HepG2 (cell line): ENCODE measurements around the gene S100A8. TPM values are rescaled to one million over a fixed set of nuclear protein-coding genes. Genes with fewer than 3 reads are reported as not detected.

Experiments used
- ATAC-seq: fragments of 200-7000 bp; cut with Tn5 transposase; 3 replicates; pipeline ENCODE4 v1.9.1; 2020; ENCODE audit warnings: mild to moderate bottlenecking, moderate library complexity
- BruUV-seq: library from RNA; stranded (reverse); fragments of 400-500 nt; replicated peaks from 2 replicates; lab custom pipeline; 2021; lab: Mats Ljungman, UMichigan
- CTCF ChIA-PET: fragments of 300-600 bp; formaldehyde crosslinking; extraction: SDS; loops from one replicate; lab custom pipeline; 2021; ENCODE audit warnings: low total read pairs, inconsistent platforms, low intra/inter-chr PET ratio; lab: Yijun Ruan, JAX
- POLR2A ChIA-PET: fragments of 350-600 bp; sonication (Branson Sonifier 250); formaldehyde crosslinking; loops from one replicate; lab custom pipeline; 2020; ENCODE audit warnings: antibody characterized with exemption, inconsistent platforms; lab: Yijun Ruan, JAX
- DNase-seq: peaks from one replicate; pipeline ENCODE4 v3.0.0-alpha.2; 2015; ENCODE audit warnings: low spot score
- FAIRE-seq: peaks from 3 replicates; lab custom pipeline; 2011; peaks lifted over from hg19 to GRCh38; lab: Jason Lieb, UNC
- H2AFZ ChIP-seq: one replicate; pipeline ENCODE4 v1.6.1; 2011; ENCODE audit warnings: low read length, inconsistent platforms
- H3K27ac ChIP-seq: fragments of 300-600 bp; 3 replicates; pipeline ENCODE4 v1.8.0; 2011; ENCODE audit warnings: mixed run types, mild to moderate bottlenecking, mixed read lengths, low read length, inconsistent platforms; ENCODE audit not compliant: insufficient read depth; ENCODE audit errors: extremely low read length
- H3K27me3 ChIP-seq, 2 experiments: fragments of 200-600 bp in 1 of 2; 2 replicates in 1 of 2; 3 replicates in 1 of 2; pipeline versions ENCODE4 v1.6.0 to v1.8.0; 2011; ENCODE audit warnings: low read length in 2 of 2, mild to moderate bottlenecking in 2 of 2, moderate library complexity in 2 of 2, inconsistent platforms in 1 of 2; ENCODE audit not compliant: insufficient read depth in 2 of 2, control insufficient read depth in 1 of 2
- H3K36me3 ChIP-seq, 2 experiments: fragments of 200-600 bp in 1 of 2; replicated peaks in 1 of 2; 2 replicates in 1 of 2; 3 replicates in 1 of 2; pipeline versions ENCODE4 v1.5.1 to v1.8.0; 2011; ENCODE audit warnings: low read length in 2 of 2, inconsistent platforms in 1 of 2; ENCODE audit not compliant: insufficient read depth in 2 of 2, control insufficient read depth in 1 of 2
- H3K4me1 ChIP-seq: 2 replicates; pipeline ENCODE4 v1.5.1; 2012; ENCODE audit warnings: low read length, inconsistent platforms; ENCODE audit not compliant: insufficient read depth
- H3K4me2 ChIP-seq: 2 replicates; pipeline ENCODE4 v1.6.0; 2011; ENCODE audit warnings: low read depth, low read length, inconsistent platforms
- H3K4me3 ChIP-seq, 3 experiments: fragments of 200-600 bp in 1 of 3; sonication (generic), shearing (Covaris generic) in 1 of 3; replicated peaks in 1 of 3; 2 replicates each; pipeline ENCODE4 v1.5.1; 2011 to 2016; ENCODE audit warnings: low read length in 3 of 3, inconsistent platforms in 2 of 3, low read depth in 2 of 3, mild to moderate bottlenecking in 2 of 3, control low read depth in 1 of 3, mixed read lengths in 1 of 3; ENCODE audit not compliant: insufficient read depth in 1 of 3
- H3K79me2 ChIP-seq: one replicate; pipeline ENCODE4 v1.6.1; 2011; ENCODE audit warnings: low read length, inconsistent platforms; ENCODE audit not compliant: insufficient read depth
- H3K9ac ChIP-seq: 2 replicates; pipeline ENCODE4 v1.6.0; 2011; ENCODE audit warnings: mild to moderate bottlenecking, low read depth, low read length, inconsistent platforms; ENCODE audit not compliant: insufficient read depth
- H3K9me3 ChIP-seq: 2 replicates; pipeline ENCODE4 v1.5.1; 2012; ENCODE audit warnings: mild to moderate bottlenecking, low read length
- H4K20me1 ChIP-seq: 2 replicates; pipeline ENCODE4 v1.6.0; 2011; ENCODE audit warnings: inconsistent platforms, mild to moderate bottlenecking, low read length, moderate library complexity; ENCODE audit not compliant: insufficient read depth
- DBP ChIP-seq: sonication (generic); formaldehyde crosslinking; IDR thresholded peaks from 2 replicates; pipeline ENCODE4 v1.4.0; 2020; ENCODE audit warnings: missing genetic modification reagents; ENCODE audit errors: not compliant biosample characterization
- MED8 ChIP-seq: sonication (generic); formaldehyde crosslinking; IDR thresholded peaks from 2 replicates; pipeline ENCODE4 v1.8.1; 2023; ENCODE audit warnings: mild to moderate bottlenecking, missing genetic modification reagents; ENCODE audit not compliant: insufficient replicate concordance
- PAXIP1 ChIP-seq: sonication (generic); formaldehyde crosslinking; conservative IDR thresholded peaks from 2 replicates; pipeline ENCODE4 v1.4.0; 2020; ENCODE audit warnings: mild to moderate bottlenecking, missing genetic modification reagents, moderate library complexity
- WGBS: methylation state at CpG from one replicate; pipeline ENCODE4 v1.1.6; 2017; ENCODE audit warnings: low lambda C conversion rate; 5-methylcytosine and 5-hydroxymethylcytosine counted together
- in situ Hi-C: cut with HindIII; loops from 2 replicates; pipeline ENCODE4 v1.10.0; 2017; ENCODE audit warnings: low pct_unique_long_range_greater_than_20kb; ENCODE audit not compliant: extremely low pct_ligation_motif_present
- intact Hi-C: fragments of 100-400 bp; cut with micrococcal nuclease; formaldehyde crosslinking; loops from one replicate; pipeline ENCODE4 v1.10.0; 2022; ENCODE audit not compliant: unreplicated experiment
- polyA plus RNA-seq, 8 experiments: library from polyadenylated mRNA; depleted of rRNA in 3 of 8; stranded (reverse) in 7 of 8; unstranded in 1 of 8; fragments of >200 nt; fragmentation: Illumina TruSeq in 4 of 8; extraction: Trizol in 4 of 8; gene quantifications; 2 replicates each; pipeline versions ENCODE4 v1.2.1 to v1.2.3, GENCODE V29; 2011 to 2016; ENCODE audit warnings: low read depth in 4 of 8, missing spikeins in 1 of 8, mixed read lengths in 1 of 8; ENCODE audit not compliant: insufficient read depth in 1 of 8
- total RNA-seq, 5 experiments: library from RNA; depleted of rRNA; stranded (reverse); fragments of >200 nt; fragmentation: Illumina TruSeq; extraction: Trizol; gene quantifications; 2 replicates each; pipeline ENCODE4 v1.2.3, GENCODE V29; 2016; ENCODE audit warnings: low read depth in 1 of 5
- TF ChIP-seq, protein P1 (sequence below): IDR thresholded peaks from 2 replicates; pipeline ENCODE4 v1.6.1; 2016; ENCODE audit warnings: missing genetic modification reagents, missing compliant biosample characterization
- TF ChIP-seq, protein P2 (sequence below): sonication (generic); formaldehyde crosslinking; IDR thresholded peaks from 2 replicates; pipeline ENCODE4 v1.4.0; 2020; ENCODE audit warnings: missing genetic modification reagents, borderline replicate concordance
- TF ChIP-seq, protein P3 (sequence below): sonication (generic); formaldehyde crosslinking; IDR thresholded peaks from 2 replicates; pipeline ENCODE4 v1.4.0; 2020; ENCODE audit warnings: missing genetic modification reagents
- TF ChIP-seq, protein P4 (sequence below): sonication (generic); formaldehyde crosslinking; conservative IDR thresholded peaks from 2 replicates; pipeline ENCODE4 v1.4.0; 2020; ENCODE audit warnings: missing genetic modification reagents

Gene S100A8
- total and polyA plus RNA-seq, 2 of the 13 experiments (the other 11 are each of a cell fraction or from before 2014, with no cell fraction given) = not detected

- no peak overlapping the region for H3K27ac ChIP-seq
- H3K36me3 ChIP-seq = no peaks in the 10 kb centered on the region
- TF ChIP-seq, protein P1, sequence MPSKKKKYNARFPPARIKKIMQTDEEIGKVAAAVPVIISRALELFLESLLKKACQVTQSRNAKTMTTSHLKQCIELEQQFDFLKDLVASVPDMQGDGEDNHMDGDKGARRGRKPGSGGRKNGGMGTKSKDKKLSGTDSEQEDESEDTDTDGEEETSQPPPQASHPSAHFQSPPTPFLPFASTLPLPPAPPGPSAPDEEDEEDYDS (CRISPR knock-in tag) = no peak
- TF ChIP-seq, protein P2, sequence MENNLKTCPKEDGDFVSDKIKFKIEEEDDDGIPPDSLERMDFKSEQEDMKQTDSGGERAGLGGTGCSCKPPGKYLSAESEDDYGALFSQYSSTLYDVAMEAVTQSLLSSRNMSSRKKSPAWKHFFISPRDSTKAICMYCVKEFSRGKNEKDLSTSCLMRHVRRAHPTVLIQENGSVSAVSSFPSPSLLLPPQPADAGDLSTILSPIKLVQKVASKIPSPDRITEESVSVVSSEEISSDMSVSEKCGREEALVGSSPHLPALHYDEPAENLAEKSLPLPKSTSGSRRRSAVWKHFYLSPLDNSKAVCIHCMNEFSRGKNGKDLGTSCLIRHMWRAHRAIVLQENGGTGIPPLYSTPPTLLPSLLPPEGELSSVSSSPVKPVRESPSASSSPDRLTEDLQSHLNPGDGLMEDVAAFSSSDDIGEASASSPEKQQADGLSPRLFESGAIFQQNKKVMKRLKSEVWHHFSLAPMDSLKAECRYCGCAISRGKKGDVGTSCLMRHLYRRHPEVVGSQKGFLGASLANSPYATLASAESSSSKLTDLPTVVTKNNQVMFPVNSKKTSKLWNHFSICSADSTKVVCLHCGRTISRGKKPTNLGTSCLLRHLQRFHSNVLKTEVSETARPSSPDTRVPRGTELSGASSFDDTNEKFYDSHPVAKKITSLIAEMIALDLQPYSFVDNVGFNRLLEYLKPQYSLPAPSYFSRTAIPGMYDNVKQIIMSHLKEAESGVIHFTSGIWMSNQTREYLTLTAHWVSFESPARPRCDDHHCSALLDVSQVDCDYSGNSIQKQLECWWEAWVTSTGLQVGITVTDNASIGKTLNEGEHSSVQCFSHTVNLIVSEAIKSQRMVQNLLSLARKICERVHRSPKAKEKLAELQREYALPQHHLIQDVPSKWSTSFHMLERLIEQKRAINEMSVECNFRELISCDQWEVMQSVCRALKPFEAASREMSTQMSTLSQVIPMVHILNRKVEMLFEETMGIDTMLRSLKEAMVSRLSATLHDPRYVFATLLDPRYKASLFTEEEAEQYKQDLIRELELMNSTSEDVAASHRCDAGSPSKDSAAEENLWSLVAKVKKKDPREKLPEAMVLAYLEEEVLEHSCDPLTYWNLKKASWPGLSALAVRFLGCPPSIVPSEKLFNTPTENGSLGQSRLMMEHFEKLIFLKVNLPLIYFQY (CRISPR knock-in tag) = no peak
- TF ChIP-seq, protein P3, sequence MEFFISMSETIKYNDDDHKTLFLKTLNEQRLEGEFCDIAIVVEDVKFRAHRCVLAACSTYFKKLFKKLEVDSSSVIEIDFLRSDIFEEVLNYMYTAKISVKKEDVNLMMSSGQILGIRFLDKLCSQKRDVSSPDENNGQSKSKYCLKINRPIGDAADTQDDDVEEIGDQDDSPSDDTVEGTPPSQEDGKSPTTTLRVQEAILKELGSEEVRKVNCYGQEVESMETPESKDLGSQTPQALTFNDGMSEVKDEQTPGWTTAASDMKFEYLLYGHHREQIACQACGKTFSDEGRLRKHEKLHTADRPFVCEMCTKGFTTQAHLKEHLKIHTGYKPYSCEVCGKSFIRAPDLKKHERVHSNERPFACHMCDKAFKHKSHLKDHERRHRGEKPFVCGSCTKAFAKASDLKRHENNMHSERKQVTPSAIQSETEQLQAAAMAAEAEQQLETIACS = no peak
- no peak for TF ChIP-seq PAXIP1 (CRISPR knock-in tag)
- no peak for TF ChIP-seq DBP
- no peak for TF ChIP-seq MED8 (CRISPR knock-in tag)
- TF ChIP-seq, protein P4, sequence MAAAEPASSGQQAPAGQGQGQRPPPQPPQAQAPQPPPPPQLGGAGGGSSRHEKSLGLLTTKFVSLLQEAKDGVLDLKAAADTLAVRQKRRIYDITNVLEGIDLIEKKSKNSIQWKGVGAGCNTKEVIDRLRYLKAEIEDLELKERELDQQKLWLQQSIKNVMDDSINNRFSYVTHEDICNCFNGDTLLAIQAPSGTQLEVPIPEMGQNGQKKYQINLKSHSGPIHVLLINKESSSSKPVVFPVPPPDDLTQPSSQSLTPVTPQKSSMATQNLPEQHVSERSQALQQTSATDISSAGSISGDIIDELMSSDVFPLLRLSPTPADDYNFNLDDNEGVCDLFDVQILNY (CRISPR knock-in tag) = no peak
- no peaks in the 10 kb centered on the region for H4K20me1 ChIP-seq
- WGBS = 12% methylated on average over 8 of the region's 9 CpGs
- no peak for ATAC-seq
- in situ Hi-C loops (no loop called here), intact Hi-C loops (no loop called here)
- no peak for DNase-seq
- H3K9me3 ChIP-seq = no peaks in the 10 kb centered on the region
- no peaks in the 10 kb centered on the region for H3K79me2 ChIP-seq
- no peak overlapping the region for H3K4me2 ChIP-seq
- no peak overlapping the region for H3K9ac ChIP-seq
- H3K4me1 ChIP-seq = no peaks in the 10 kb centered on the region
- FAIRE-seq = no peak
- no peak overlapping the region for H2AFZ ChIP-seq
- ChIA-PET CTCF (no interaction called here), POLR2A (no interaction called here)
- H3K4me3 ChIP-seq = no peak overlapping the region
- H3K27me3 ChIP-seq = 0 out of 5 replicates have a peak, but pooled peaks cover 0 to 3% of the 10 kb centered on the region in 2 experiments
- BruUV-seq = no TSS peak
Observed at GRCh38 chr1:153432874-153433681, 42.2 kb upstream of the S100A8 start.
